Astrocyte of the hippocampus (primary cell): ENCODE data around the gene ETS1.

Experiments used
- DNase-seq: peaks from one replicate; pipeline ENCODE4 v3.0.0; 2011; ENCODE audit warnings: low read depth, low spot score

The ETS1 gene

DNA sequence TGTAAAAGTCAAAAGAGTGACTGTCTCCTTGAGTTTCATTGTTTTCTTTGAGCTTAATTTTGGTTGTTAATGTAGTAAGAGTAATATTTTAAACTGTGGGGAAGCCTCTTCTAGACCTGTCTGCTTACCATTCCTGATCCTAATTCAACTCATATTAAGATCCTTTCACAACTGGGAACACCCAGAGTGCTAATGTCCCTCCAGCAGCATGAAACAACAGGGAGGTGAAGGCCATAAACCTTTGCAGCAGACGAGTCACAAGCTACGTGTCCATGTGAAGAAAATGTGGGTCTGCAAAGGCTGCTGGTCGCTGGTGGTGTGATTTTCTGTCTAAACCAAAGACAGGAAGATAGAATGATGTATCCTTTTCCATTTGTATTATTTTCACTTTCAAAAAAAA lies 152.5 kb downstream of the ETS1 start:
- no peak for DNase-seq

DNA sequence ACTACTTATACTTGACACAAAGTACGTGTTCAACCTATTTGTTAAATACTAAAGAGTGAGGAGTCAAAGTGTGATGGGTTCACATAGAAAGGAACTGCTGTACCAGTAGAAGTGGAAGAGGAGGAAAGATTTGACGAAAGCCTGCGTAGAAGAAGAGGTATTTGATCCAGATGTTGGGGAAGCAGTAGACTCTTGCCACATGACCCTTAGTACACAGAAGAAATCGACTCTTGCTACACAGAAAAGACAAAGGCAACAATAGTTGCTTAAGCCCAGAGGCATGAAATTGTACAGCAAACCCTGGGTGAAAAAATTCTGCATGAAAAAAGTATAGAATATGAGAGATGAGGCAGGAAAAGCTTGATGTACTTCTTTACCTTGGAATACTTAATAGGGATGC lies 152.9 kb downstream of the ETS1 start:
- no peak for DNase-seq

DNA sequence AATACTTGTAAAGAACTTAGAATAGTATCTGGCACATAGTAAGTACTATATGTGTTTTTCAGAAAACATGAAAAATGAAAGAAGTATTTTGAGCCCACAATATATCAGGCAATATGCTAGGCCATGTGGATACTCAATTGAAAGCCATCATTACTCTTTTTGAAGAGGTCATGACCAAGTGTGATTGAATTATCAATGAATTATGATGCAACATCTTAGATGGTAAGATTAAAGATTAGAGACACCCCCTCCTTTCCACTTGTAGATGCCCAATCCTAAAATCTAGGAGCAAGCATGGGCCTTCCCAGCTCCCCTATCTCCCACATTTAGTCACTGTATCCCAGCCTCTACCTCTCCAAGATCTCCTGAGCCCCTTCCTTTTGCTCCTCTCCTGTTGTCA lies 154.4 kb downstream of the ETS1 start:
- no peak for DNase-seq

DNA sequence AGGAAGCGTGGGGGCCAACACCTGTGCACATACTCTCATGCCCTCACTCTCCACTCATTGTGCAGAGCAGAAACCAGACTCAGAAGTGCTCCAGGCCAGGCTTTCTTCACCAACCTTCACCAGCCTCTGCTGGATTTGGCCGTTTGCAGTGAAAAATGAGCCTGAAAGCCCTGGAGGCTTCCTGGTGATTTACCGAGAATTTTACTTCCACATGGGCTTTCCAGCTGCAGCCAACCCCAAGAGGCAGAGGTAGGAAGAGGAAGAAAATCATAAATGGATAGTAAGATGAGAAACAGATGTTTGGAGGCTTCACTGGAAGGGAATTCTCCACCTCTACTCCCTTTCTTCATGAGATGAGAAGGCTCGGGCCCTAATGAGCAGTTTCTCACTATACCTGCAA lies 155.4 kb downstream of the ETS1 start:
- no peak for DNase-seq

DNA sequence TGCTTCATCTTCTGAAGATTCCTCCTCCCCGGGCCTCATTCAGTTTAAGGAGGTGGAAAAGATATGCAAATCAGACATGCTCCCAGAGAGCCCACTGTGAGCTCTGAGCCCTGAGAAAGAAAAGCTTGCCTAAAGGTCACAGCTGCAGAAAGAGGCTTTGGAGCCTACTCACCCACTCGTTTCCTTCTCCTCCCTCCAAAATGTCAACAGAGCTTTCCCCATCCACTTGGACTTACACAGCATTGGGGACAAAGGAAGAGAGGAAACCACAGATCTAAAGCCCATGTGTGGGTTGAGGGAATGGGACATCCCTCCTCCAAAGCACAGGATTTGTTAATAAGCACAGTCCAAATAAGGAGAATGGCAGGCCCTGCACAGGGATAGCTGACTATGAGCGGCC lies 158.4 kb downstream of the ETS1 start:
- no peak for DNase-seq

DNA sequence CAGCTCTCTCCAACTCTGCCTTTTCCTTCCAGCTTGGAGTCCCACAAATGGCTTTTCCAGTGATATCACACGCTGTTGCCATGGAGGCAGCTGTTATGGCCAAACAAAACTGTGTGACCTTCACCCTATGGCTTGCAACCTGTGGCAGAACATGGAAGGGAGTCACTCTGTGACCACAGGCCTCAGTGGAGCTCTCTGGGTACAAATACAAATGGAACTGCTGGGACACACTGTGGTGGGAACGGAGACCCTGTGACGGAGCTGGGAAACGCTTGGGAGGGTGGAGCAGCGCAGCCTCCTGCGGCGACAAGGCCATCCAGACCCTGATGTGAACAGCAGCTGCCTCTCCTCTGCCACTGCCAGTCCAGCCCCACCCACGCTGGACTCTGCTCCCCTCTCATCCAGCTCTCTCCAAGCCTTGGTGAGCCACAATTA lies 162.5 kb downstream of the ETS1 start:
- no peak for DNase-seq

DNA sequence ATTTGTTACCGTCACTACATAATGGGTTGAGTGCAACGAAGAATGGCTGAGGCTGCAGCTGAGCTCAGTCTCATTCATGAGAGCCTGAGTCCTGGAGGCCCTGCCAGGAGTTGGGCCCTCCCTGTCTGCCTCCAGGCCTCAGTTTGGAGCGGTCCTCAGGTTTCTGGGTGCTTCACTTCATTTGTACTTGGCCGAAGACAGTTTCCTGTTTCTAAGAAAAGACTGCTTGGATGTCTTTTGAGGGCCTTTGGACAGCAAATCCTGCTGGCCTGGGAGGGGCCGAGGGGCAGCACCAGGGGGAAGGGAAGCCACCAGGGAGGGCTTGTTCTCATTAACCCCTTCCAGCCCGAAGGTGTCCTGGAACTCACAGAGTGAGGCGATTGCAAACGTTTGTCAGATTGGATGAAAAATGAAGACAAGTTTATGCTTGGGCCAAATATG lies 163.1 kb downstream of the ETS1 start:
- DNase-seq, result no peak

DNA sequence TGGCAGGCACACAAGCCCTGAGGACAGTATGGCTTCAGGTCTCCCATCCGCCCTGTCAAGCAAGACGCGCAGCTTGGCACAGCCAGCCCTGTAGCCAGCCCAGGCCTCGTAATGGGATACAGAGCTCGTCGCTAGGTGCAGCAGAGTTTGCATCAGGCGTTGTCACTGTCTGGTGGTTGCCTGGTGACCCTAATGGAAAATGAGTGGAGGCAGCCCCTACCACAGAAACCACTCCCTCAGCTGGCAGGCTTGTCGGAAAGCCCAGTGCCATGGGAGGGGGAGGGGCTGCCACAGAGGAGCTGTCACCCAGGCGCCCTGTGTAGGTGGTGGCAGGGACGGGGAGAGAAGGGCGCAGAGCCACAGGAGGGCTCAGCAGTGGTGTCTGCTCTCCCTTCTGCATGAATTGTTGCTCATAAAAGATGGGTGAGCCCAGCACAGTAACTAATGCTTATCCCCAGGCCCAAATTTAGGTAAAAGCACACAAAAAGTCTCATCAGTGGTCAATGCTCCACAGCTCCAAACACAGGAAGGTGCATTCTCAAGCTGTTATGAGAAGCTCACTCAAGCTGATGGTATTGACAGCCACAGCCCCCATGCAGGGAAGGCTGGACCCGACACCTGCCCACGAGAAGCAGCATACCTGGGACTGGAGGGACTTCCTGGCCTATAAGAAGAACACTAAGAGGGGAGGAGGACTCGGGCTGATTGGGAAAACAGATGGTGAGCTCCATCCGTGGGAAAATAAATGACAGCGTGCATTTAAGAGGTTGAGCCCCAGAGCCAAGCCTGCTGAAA lies 164.6 kb downstream of the ETS1 start:
- no peak for DNase-seq

DNA sequence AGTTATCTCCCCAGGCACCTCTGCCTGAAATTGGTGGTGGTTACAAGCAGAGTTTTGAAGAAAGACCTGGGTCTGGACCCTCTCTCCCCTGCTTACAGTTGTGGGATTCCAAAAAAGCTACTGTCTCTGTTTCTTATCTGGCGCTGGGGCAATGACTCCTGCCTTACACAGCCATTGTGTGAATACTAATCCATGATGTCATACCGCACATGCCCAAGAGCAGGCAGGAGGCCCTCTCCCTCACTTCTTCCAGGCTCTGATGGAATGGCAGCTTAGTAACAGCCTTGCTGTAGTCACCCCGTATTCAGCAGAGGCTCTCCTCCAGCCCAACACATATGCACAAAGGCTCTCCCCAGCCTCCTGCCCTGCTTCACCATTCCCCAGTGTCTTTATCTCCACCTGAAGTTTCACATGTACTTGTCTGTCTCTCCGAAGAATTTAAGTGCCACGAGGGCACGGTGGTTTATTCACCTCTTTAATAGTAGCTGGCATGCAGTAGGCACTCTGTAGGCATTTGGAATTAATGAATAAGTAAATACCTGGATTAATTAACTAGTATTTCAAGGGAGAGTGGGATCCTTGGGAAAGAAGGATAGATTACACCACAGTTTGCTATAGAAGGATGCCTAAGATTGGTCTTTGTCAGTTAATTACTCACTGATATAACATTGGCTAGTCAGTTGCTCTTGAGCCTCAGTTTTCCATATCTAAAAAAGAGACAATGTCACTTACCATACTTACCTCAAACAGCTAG lies 165.6 kb downstream of the ETS1 start:
- peak; percentile 65 for DNase-seq

DNA sequence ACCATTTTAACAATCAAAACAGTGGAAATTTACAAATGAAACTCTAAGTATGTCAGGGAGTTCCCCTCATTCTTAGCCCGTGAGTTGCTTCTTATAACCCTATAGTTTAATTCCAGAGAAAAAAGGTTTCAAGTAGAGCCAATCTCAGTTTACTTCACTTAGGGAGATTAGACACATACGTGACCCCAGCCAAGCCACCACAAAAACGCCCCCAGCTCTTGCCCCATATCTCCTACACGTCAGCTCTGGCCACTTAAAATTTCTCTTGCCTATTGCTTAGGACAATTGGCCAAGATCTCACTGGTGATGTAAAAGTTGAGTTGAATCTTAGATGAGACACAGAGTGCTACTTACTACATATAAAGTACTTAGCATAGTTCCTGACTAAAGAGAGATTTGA lies 166.4 kb downstream of the ETS1 start:
- peak; percentile 51 for DNase-seq

DNA sequence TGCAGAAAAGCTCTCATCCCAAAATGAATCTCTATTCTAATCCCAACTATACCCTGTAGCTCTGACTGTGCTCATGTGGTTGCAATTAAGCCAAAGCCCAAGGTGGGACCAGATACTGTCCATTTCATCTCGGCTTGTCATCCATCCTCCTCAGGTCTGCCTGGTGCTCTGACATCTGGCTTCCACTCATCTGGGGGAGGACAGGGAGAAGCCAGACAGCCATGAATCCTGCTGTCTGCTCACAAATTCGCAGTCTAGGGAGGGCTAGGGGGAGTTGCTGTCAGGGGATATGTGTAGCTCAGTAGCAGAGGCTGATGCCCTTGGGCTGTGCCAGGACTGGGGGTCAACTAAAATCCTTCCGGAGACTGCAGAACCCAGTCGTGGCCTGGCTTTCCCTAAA lies 167.1 kb downstream of the ETS1 start:
- no peak for DNase-seq

DNA sequence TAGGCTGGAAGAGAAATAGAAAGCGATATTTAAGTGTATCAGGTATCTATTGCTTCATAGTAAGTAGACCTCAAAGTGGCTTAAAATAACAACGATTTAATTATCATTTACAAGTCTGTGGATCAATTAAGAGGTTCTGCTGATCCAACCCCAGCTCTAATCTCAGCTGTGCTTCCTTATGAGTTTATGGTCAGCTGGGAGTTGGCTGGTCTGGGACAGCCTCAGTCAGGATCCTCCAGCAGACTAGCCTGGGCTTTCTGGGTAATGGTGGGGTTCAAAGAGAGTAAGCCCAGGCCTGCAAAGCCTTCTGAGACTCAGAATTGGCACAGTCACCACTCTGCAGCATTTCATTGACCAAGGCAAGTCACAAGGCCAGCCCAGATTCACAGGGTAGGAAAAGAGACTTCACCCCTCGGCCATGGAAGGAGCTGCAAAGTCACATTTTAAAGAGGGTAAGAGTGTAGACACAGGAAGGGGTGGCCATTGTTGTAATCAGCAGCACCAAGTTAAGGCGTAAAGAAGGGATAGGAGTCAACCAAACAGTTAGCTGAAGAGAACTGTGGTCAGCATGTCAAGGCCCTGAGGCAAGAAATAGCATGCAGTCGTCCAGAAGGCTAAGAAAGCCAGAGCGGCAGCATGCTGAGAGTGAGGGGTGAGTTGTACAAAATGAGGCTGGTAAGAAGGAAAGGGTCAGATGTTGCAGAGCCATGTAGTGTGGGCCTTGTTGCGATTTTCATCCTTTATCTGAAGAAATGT lies 168.2 kb downstream of the ETS1 start:
- DNase-seq, result no peak

DNA sequence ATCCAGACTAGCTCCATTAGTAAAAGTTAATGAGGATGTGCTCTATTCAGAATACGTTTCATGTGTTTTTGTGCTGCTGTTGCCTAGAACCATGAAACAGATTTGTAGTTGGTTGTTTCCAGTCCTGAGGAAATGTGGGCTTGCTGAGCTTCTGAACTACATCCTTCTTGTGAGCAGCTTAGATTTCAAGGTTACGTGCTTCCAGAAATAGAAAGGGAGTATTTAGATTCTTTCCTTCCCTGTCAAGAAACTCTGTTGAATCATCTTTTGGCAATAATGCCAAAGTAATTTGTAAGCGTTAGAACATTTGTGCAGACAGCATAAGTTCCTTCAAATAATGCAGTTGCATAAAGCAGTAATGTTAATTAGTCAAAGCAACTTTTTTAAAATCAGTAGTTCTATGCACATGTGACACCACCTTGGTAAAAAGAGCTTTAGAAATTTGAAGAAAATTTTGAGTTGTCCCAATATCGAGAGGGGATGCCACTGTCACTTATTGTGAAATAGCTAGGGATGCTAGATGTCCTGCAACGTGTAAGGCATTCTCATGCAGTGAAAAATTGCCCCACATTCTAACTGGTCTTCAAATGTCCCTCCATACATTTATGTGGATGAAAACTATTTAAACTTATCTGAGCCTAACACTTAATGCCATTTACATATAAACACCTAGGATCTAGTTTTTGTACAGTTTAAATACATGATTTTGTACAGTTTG lies 169.6 kb downstream of the ETS1 start:
- peak; percentile 57 for DNase-seq

DNA sequence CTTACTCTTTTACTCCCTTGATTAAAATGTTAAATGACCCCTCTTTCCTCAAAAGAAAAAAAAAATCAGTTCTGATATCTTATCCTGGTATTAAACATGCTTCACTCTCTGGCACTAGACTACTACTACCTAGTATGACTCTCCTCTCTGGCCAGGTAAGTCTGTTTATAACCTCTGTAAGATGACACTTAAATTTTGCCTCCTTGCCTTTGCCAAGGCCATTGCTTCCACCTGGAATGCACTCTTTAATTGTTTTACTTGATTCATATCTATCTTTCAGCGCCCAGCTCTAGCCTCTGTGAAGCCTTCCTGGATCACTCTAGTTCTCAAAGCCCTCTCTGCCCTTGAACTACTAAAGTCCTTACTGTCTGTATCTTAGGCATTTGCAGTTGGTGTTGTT lies 170.4 kb downstream of the ETS1 start:
- no peak for DNase-seq

DNA sequence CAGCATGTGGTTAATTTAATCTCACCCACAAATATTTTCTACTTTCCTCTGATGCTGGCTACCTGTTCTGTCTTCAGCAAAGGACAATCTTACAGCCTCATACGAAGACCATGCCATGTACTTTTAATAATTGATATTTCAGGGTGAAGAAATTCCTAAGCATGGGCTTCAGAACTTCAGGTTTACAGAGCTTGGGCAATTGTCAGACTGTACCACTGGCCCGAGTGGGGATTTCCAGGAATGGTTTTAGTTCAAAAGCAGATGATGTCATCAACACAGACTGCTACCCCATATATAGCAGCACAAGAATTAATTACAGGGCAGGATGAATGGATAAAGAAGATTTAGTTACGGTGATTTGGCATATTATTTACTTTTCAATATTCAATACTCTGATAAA lies 171.8 kb downstream of the ETS1 start:
- peak; percentile 74 for DNase-seq

DNA sequence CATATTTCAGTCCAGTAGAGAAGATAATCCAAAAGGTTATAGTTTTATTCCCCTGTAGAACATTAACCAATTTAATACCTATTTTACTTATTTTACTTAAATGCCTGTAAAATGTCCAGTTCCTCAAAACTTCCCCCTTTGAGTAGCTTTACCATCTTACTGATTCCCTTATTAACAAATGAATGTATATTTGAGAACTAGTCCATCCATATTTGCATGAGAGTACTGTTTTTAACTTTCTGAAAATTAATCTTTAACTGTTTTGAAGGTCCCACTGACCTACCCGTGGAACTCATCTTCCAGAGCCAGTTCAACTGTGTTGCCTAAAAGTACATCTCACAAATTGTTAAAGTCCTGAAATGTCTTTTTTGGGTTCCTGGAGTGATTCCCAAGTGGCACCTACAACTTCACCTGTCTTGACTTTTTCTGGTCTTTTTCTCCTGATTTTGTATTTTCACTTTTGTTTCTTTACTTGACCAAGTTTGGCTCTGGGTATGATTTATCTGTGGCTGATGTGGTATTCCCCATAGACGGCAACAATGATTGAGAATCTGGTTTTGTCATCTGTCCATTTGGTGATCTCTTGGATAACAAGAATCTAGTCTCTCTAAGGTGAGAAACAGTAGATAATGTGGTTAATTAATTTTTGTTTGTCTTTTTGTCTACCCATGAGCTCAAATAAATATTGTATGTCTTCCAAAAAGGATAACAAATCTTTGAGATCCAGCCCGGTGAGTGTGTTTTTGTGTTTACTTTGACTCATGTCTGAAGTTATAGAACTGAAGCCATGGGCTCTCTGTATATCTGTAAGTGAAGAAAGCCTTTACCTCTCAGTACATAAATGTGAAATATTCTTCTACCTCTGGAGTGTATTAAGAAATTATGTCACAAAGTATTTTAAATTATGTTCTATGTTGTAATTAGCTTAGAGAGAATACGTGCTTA lies 174.2 kb downstream of the ETS1 start:
- no peak for DNase-seq

DNA sequence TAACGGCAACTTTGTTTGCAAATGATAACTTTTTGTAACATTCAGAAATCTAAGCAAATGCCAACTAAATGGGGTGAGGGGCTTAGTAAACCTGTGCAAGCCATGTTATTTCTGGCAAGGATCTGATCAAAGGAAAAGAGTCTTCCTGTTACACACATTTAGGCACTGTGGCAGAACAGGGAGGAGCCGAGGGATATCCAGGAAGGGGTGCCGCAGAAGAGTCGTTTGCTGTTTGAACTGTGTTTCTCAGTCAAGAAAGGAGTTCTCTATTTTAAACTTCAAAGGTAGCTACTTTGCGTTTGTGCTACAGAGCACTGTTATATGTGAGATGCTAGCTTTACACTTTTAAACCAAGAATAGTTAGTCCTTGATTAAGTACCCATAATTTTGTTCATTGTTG lies 175.5 kb downstream of the ETS1 start:
- DNase-seq, result no peak

DNA sequence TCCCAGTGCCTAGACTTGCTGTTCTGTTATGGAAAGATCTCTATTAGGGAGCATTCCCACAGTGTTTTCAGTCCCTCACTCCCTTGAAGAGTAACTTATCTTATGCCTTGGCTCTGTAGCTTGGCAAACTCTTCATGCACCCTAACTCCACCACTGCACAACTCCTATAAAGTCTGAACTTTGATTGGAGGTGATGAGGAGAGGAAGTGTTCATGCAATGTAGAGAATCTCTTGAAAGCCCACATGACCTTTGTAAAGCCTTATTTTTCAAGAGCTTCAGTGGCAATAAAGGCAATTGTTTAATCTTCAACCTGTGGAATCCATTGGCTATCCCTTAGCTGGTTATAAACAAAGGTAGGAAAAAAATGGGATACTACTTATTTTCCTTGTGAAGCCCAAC lies 176.2 kb downstream of the ETS1 start:
- no peak for DNase-seq

DNA sequence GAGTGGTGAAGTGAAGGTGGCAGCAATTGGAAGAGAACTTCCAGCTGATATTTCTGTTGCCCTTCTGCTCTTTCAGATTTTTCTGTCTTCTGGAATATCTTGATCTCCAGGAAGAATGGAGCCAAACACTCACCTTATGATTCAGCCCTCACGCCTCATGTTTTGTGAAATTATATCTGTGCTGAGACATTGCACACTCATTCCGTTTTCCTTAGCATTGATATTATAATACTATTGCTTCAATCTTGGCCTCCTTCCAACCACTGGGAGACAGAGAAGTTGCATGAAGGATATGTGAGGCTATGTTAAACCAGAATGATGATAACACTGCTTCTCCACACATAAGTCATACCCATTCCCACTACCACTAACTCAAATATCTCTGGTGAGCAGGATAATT lies 177.9 kb downstream of the ETS1 start:
- DNase-seq, result no peak
